Tibial nerve (tissue), 4 donors: ENCODE data around the gene RHBG. TPM values are rescaled to one million over a fixed set of nuclear protein-coding genes. Genes with fewer than 3 reads are reported as not detected.

Experiments
- DNase-seq, 2 donors: peaks; one replicate each; pipeline ENCODE4 v3.0.0-alpha.2; 2019; ENCODE audit warnings: low spot score in 2 of 2
- H3K27ac ChIP-seq, 4 donors: fragments of 200-600 bp; sonication (generic) in 3 of 4; one replicate each; pipeline ENCODE4 v1.5.1; 2017 to 2019; ENCODE audit warnings: mild to moderate bottlenecking in 1 of 4
- H3K27me3 ChIP-seq, 2 donors: fragments of 200-600 bp; sonication (generic) in 1 of 2; one replicate each; pipeline versions ENCODE4 v1.5.1 to v1.6.0; 2017 to 2019
- H3K36me3 ChIP-seq, 3 donors: fragments of 200-600 bp; sonication (generic); one replicate each; pipeline ENCODE4 v1.5.1; 2018 to 2019
- H3K4me1 ChIP-seq, 4 donors: fragments of 200-600 bp; sonication (generic) in 3 of 4; one replicate each; pipeline ENCODE4 v1.5.1; 2017 to 2019
- H3K4me3 ChIP-seq, 4 donors: fragments of 200-600 bp; sonication (generic) in 3 of 4; one replicate each; pipeline ENCODE4 v1.5.1; 2017 to 2019; ENCODE audit warnings: mild to moderate bottlenecking in 1 of 4, moderate library complexity in 1 of 4
- H3K9me3 ChIP-seq, 4 donors: fragments of 200-600 bp; sonication (generic) in 3 of 4; one replicate each; pipeline ENCODE4 v1.5.1; 2017 to 2019
- CTCF ChIP-seq, 5 experiments: fragments of 200-600 bp in 3 of 5; fragments of 450-650 bp in 2 of 5; sonication (generic) in 3 of 5; IDR thresholded peaks; one replicate each; pipeline ENCODE4 v1.5.1; 2016 to 2019; ENCODE audit warnings: antibody characterized with exemption in 5 of 5, mild to moderate bottlenecking in 3 of 5, moderate library complexity in 2 of 5
- EP300 ChIP-seq, 2 donors: sonication (generic); formaldehyde crosslinking; IDR thresholded peaks; one replicate each; pipeline ENCODE4 v1.6.1; 2017; ENCODE audit warnings: antibody characterized with exemption in 2 of 2, mild to moderate bottlenecking in 1 of 2
- POLR2A ChIP-seq, 2 donors: fragments of 450-650 bp; IDR thresholded peaks; one replicate each; pipeline ENCODE4 v1.6.1; 2017; ENCODE audit warnings: antibody characterized with exemption in 2 of 2, mild to moderate bottlenecking in 2 of 2, moderate library complexity in 2 of 2
- WGBS, 2 donors: methylation state at CpG; one replicate each; pipeline ENCODE4 v1.1.5; 2018; 5-methylcytosine and 5-hydroxymethylcytosine counted together
- total RNA-seq, 4 donors: library from RNA; depleted of rRNA; stranded (reverse); fragments of >200 nt; gene quantifications; one replicate each; pipeline ENCODE4 v1.1.0, GENCODE V29; 2016

RHBG gene
- total RNA-seq, 4 donors from 2014 or later = not detected

GRCh38 chr1:156401041-156401574, 32.1 kb downstream of the RHBG start:
- no peaks in the 10 kb centered on the region for H3K9me3 ChIP-seq
- no peak for DNase-seq
- WGBS, 2 donors = 63 to 75% methylated on average over 6 of the region's 6 CpGs
- H3K36me3 ChIP-seq = no peaks in the 10 kb centered on the region
- H3K27me3 ChIP-seq = peaks cover 0 to 59% of the 10 kb centered on the region in 2 donors
- no peaks in the 10 kb centered on the region for H3K4me1 ChIP-seq
- TF ChIP-seq EP300 (IDR thresholded peaks at IDR 0.05) (no peak), CTCF (IDR thresholded peaks at IDR 0.05) (no peak), POLR2A (IDR thresholded peaks at IDR 0.05) (no peak)
- H3K4me3 ChIP-seq = no peak overlapping the region
- H3K27ac ChIP-seq = no peak overlapping the region

- DNase-seq = no peak
- H3K4me1 ChIP-seq = no peaks in the 10 kb centered on the region
- H3K9me3 ChIP-seq = no peaks in the 10 kb centered on the region
- peaks cover 0 to 65% of the 10 kb centered on the region in 2 donors for H3K27me3 ChIP-seq
- no peak overlapping the region for H3K4me3 ChIP-seq
- TF ChIP-seq CTCF (IDR thresholded peaks at IDR 0.05) = no peak
- no peak for TF ChIP-seq EP300 (IDR thresholded peaks at IDR 0.05)
- TF ChIP-seq POLR2A (IDR thresholded peaks at IDR 0.05) = no peak
- 39 to 49% methylated on average over 3 of the region's 3 CpGs for WGBS, 2 donors
- H3K27ac ChIP-seq = no peak overlapping the region
- no peaks in the 10 kb centered on the region for H3K36me3 ChIP-seq
These were observed 32.7 kb downstream of the RHBG start for GRCh38 chr1:156401681-156402081.

GRCh38 chr1:156402331-156403020, 33.5 kb downstream of the RHBG start:
- TF ChIP-seq POLR2A (IDR thresholded peaks at IDR 0.05) (no peak), CTCF (IDR thresholded peaks at IDR 0.05) (no peak), EP300 (IDR thresholded peaks at IDR 0.05) (no peak)
- H3K27ac ChIP-seq = no peak overlapping the region
- H3K9me3 ChIP-seq = no peaks in the 10 kb centered on the region
- H3K4me1 ChIP-seq = no peaks in the 10 kb centered on the region
- 46 to 50% methylated on average over 7 to 8 of the region's 8 CpGs for WGBS, 2 donors
- H3K4me3 ChIP-seq = no peak overlapping the region
- H3K36me3 ChIP-seq = no peaks in the 10 kb centered on the region
- H3K27me3 ChIP-seq = peaks cover 0 to 73% of the 10 kb centered on the region in 2 donors
- no peak for DNase-seq

- no peak overlapping the region for H3K4me3 ChIP-seq
These were observed 36.7 kb downstream of the RHBG start for GRCh38 chr1:156405670-156406069.

More at GRCh38 chr1:156405670-156406069, 36.7 kb downstream of the RHBG start:
- no peak for TF ChIP-seq POLR2A (IDR thresholded peaks at IDR 0.05)
- no peak for TF ChIP-seq CTCF (IDR thresholded peaks at IDR 0.05)
- no peak for TF ChIP-seq EP300 (IDR thresholded peaks at IDR 0.05)
- no peak overlapping the region for H3K27ac ChIP-seq
- no peaks in the 10 kb centered on the region for H3K4me1 ChIP-seq
- peaks cover 0 to 90% of the 10 kb centered on the region in 2 donors for H3K27me3 ChIP-seq
- WGBS, 2 donors = 66 to 68% methylated on average over 5 of the region's 5 CpGs
- DNase-seq = no peak
- H3K9me3 ChIP-seq = no peaks in the 10 kb centered on the region
- no peaks in the 10 kb centered on the region for H3K36me3 ChIP-seq
